Ascending aorta (tissue), 2 donors: ENCODE results near the gene ARHGAP42. TPM values are rescaled to one million over a fixed set of nuclear protein-coding genes. Genes with fewer than 3 reads are reported as not detected.
"Not testable (repeated sequence)": the region's sequence is repeated elsewhere in the genome, so short reads cannot be mapped to it uniquely, and the experiment has no call there.

Source experiments
- DNase-seq, 2 donors: peaks; one replicate each; pipeline ENCODE4 v3.0.0-alpha.2; 2019; ENCODE audit warnings: low spot score in 2 of 2
- H3K27ac ChIP-seq, 2 donors: fragments of 200-600 bp; sonication (generic); one replicate each; pipeline ENCODE4 v1.5.1; 2016 to 2017; ENCODE audit warnings: mild to moderate bottlenecking in 1 of 2
- H3K27me3 ChIP-seq: fragments of 200-600 bp; sonication (generic); one replicate; pipeline ENCODE4 v1.5.1; 2017
- H3K36me3 ChIP-seq, 2 donors: fragments of 200-600 bp; sonication (generic); one replicate each; pipeline ENCODE4 v1.5.1; 2016
- H3K4me1 ChIP-seq, 2 donors: fragments of 200-600 bp; sonication (generic); one replicate each; pipeline ENCODE4 v1.5.1; 2016 to 2017; ENCODE audit warnings: mild to moderate bottlenecking in 1 of 2
- H3K4me3 ChIP-seq, 2 donors: fragments of 200-600 bp; sonication (generic); one replicate each; pipeline ENCODE4 v1.5.1; 2016 to 2017; ENCODE audit warnings: mild to moderate bottlenecking in 1 of 2
- H3K9me3 ChIP-seq, 2 donors: fragments of 200-600 bp; sonication (generic); one replicate each; pipeline ENCODE4 v1.5.1; 2016
- CTCF ChIP-seq, 3 experiments: fragments of 200-600 bp in 2 of 3; fragments of 450-650 bp in 1 of 3; sonication (generic) in 2 of 3; IDR thresholded peaks; one replicate each; pipeline ENCODE4 v1.5.1; 2016 to 2019; ENCODE audit warnings: antibody characterized with exemption in 3 of 3, mild to moderate bottlenecking in 1 of 3, moderate library complexity in 1 of 3
- intact Hi-C: fragments of 100-400 bp; cut with DNase I; formaldehyde crosslinking; loops from one replicate; pipeline ENCODE4 v1.15.1; 2023
- total RNA-seq: library from RNA; depleted of rRNA; stranded (reverse); fragments of >200 nt; gene quantifications from one replicate; pipeline ENCODE4 v1.1.0, GENCODE V29; 2016

ARHGAP42 gene
- total RNA-seq, 1 donor from 2014 or later, result 4.7 TPM

GRCh38 chr11:100999756-101000155 is 312.7 kb downstream of the ARHGAP42 start:
- Histone ChIP-seq H3K27ac (no peak overlapping the region), H3K36me3 (no peaks in the 10 kb centered on the region), H3K4me3 (no peak overlapping the region), H3K9me3 (no peaks in the 10 kb centered on the region), H3K4me1 (peaks cover 0 to 4% of the 10 kb centered on the region in 2 donors), H3K27me3 (no peaks in the 10 kb centered on the region)
- no peak for DNase-seq
- no peak for TF ChIP-seq CTCF (IDR thresholded peaks at IDR 0.05)
- intact Hi-C loops, result no loop called here

GRCh38 chr11:101003468-101003867 is 316.4 kb downstream of the ARHGAP42 start:
- DNase-seq, result no peak
- Histone ChIP-seq H3K9me3 (no peaks in the 10 kb centered on the region), H3K4me3 (no peak overlapping the region), H3K4me1 (no peaks in the 10 kb centered on the region), H3K27ac (no peak overlapping the region), H3K27me3 (no peaks in the 10 kb centered on the region), H3K36me3 (no peaks in the 10 kb centered on the region)
- TF ChIP-seq CTCF (IDR thresholded peaks at IDR 0.05), result no peak
- intact Hi-C loops, result no loop called here

- Histone ChIP-seq H3K4me1 (no peaks in the 10 kb centered on the region), H3K9me3 (no peaks in the 10 kb centered on the region), H3K4me3 (no peak overlapping the region), H3K27me3 (no peaks in the 10 kb centered on the region), H3K36me3 (no peaks in the 10 kb centered on the region), H3K27ac (no peak overlapping the region)
- TF ChIP-seq CTCF (IDR thresholded peaks at IDR 0.05), result no peak
- intact Hi-C loops, result no loop called here
- no peak for DNase-seq
Observed at GRCh38 chr11:101008961-101009689, 322.0 kb downstream of the ARHGAP42 start.

GRCh38 chr11:101009690-101010055 is 322.6 kb downstream of the ARHGAP42 start:
- no peak for DNase-seq
- TF ChIP-seq CTCF (IDR thresholded peaks at IDR 0.05), result no peak
- no peaks in the 10 kb centered on the region for H3K36me3 ChIP-seq
- H3K9me3 ChIP-seq, result no peaks in the 10 kb centered on the region
- H3K4me3 ChIP-seq, result no peak overlapping the region
- H3K27ac ChIP-seq, result no peak overlapping the region
- H3K27me3 ChIP-seq, result no peaks in the 10 kb centered on the region
- H3K4me1 ChIP-seq, result no peaks in the 10 kb centered on the region
- intact Hi-C loops, result no loop called here

GRCh38 chr11:101010899-101011298 is 323.8 kb downstream of the ARHGAP42 start:
- Histone ChIP-seq H3K4me3 (no peak overlapping the region), H3K36me3 (no peaks in the 10 kb centered on the region), H3K9me3 (no peaks in the 10 kb centered on the region), H3K4me1 (no peaks in the 10 kb centered on the region), H3K27me3 (no peaks in the 10 kb centered on the region), H3K27ac (no peak overlapping the region)
- TF ChIP-seq CTCF (IDR thresholded peaks at IDR 0.05), result no peak
- intact Hi-C loops, result no loop called here
- no peak for DNase-seq

- H3K4me1 ChIP-seq, result no peaks in the 10 kb centered on the region
- no peaks in the 10 kb centered on the region for H3K27me3 ChIP-seq
- DNase-seq, result no peak
- no peaks in the 10 kb centered on the region for H3K36me3 ChIP-seq
- H3K27ac ChIP-seq, result no peak overlapping the region
- no peaks in the 10 kb centered on the region for H3K9me3 ChIP-seq
- intact Hi-C loops, result no loop called here
- no peak overlapping the region for H3K4me3 ChIP-seq
- TF ChIP-seq CTCF (IDR thresholded peaks at IDR 0.05), result no peak
Observed at GRCh38 chr11:101011881-101012280, 324.8 kb downstream of the ARHGAP42 start.

- intact Hi-C loops, result not testable (repeated sequence)
Observed at GRCh38 chr11:101013702-101014101, 326.6 kb downstream of the ARHGAP42 start.

More at GRCh38 chr11:101013702-101014101, 326.6 kb downstream of the ARHGAP42 start:
- not testable (repeated sequence) for H3K9me3 ChIP-seq, H3K36me3 ChIP-seq, H3K4me3 ChIP-seq, H3K4me1 ChIP-seq, DNase-seq, H3K27ac ChIP-seq, H3K27me3 ChIP-seq
